Measurements from ENCODE around the gene PTTG2.

PTTG2 gene

GRCh38 chr4:37989398-37990260 is 29.4 kb downstream of the PTTG2 start:
- no peak for DNase-seq

- DNase-seq, result no peak
Observed at GRCh38 chr4:37990731-37991245, 30.6 kb downstream of the PTTG2 start.

- no peak for DNase-seq
Observed at GRCh38 chr4:37991623-37992410, 31.6 kb downstream of the PTTG2 start.

GRCh38 chr4:37993806-37994205 is 33.6 kb downstream of the PTTG2 start:
- DNase-seq, result no peak

GRCh38 chr4:37994569-37994968 is 34.4 kb downstream of the PTTG2 start:
- no peak for DNase-seq

GRCh38 chr4:37995299-37995821 is 35.2 kb downstream of the PTTG2 start:
- no peak for DNase-seq

GRCh38 chr4:37995981-37996775 is 36.0 kb downstream of the PTTG2 start:
- no peak for DNase-seq

- DNase-seq, result no peak
Observed at GRCh38 chr4:37998226-37998625, 38.0 kb downstream of the PTTG2 start.

- DNase-seq, result no peak
Observed at GRCh38 chr4:37999000-37999716, 39.0 kb downstream of the PTTG2 start.

- no peak for DNase-seq
Observed at GRCh38 chr4:37999965-38000364, 39.8 kb downstream of the PTTG2 start.

GRCh38 chr4:38001927-38002326 is 41.7 kb downstream of the PTTG2 start:
- no peak for DNase-seq

- no peak for DNase-seq
Observed at GRCh38 chr4:38002451-38003071, 42.4 kb downstream of the PTTG2 start.

GRCh38 chr4:38003102-38003501 is 42.9 kb downstream of the PTTG2 start:
- no peak for DNase-seq

GRCh38 chr4:38003628-38004027 is 43.4 kb downstream of the PTTG2 start:
- no peak for DNase-seq

GRCh38 chr4:38004062-38004461 is 43.9 kb downstream of the PTTG2 start:
- no peak for DNase-seq

- DNase-seq, result no peak
Observed at GRCh38 chr4:38004887-38005286, 44.7 kb downstream of the PTTG2 start.

GRCh38 chr4:38005637-38006036 is 45.4 kb downstream of the PTTG2 start:
- DNase-seq, result no peak

- DNase-seq, result no peak
Observed at GRCh38 chr4:38007645-38008044, 47.4 kb downstream of the PTTG2 start.

GRCh38 chr4:38008571-38009021 is 48.4 kb downstream of the PTTG2 start:
- no peak for DNase-seq

GRCh38 chr4:38009421-38009820 is 49.2 kb downstream of the PTTG2 start:
- DNase-seq, result no peak

GRCh38 chr4:38009949-38010348 is 49.8 kb downstream of the PTTG2 start:
- DNase-seq, result no peak

Measured in T-helper 1 cell (primary cell).